Fibroblast of pulmonary artery (primary cell): Measurements from ENCODE around the gene ZSWIM4.

ENCODE experiments used
- DNase-seq: peaks from one replicate; pipeline ENCODE4 v3.0.0-alpha.2; 2010; ENCODE audit warnings: low read depth
- H3K4me3 ChIP-seq: replicated peaks from 2 replicates; pipeline ENCODE4 v1.5.1; 2011; ENCODE audit warnings: low read depth, mild to moderate bottlenecking, control low read depth, low read length, moderate library complexity
- CTCF ChIP-seq: IDR thresholded peaks from 2 replicates; pipeline ENCODE4 v1.5.1; 2011; ENCODE audit warnings: mild to moderate bottlenecking, control low read depth, low read length, inconsistent platforms; ENCODE audit errors: missing control alignments

The ZSWIM4 gene

GRCh38 chr19:13856497-13856896 lies 61.3 kb downstream of the ZSWIM4 start:
- TF ChIP-seq CTCF: no peak
- DNase-seq: no peak
- no peak overlapping the region for H3K4me3 ChIP-seq

GRCh38 chr19:13859361-13859880 lies 64.2 kb downstream of the ZSWIM4 start:
- no peak overlapping the region for H3K4me3 ChIP-seq
- DNase-seq: peak; percentile 50
- TF ChIP-seq CTCF: no peak

GRCh38 chr19:13860679-13861391 lies 65.6 kb downstream of the ZSWIM4 start:
- DNase-seq: no peak
- no peak for TF ChIP-seq CTCF
- H3K4me3 ChIP-seq: no peak overlapping the region

- TF ChIP-seq CTCF: no peak
- DNase-seq: no peak
- no peak overlapping the region for H3K4me3 ChIP-seq
Measured at GRCh38 chr19:13861392-13861713, 66.1 kb downstream of the ZSWIM4 start.

GRCh38 chr19:13861714-13862531 lies 66.7 kb downstream of the ZSWIM4 start:
- peak; percentile 79 for TF ChIP-seq CTCF
- DNase-seq: peak; percentile 91
- H3K4me3 ChIP-seq: peak overlapping the region; percentile 41

- TF ChIP-seq CTCF: no peak
- no peak for DNase-seq
- H3K4me3 ChIP-seq: no peak overlapping the region
Measured at GRCh38 chr19:13864046-13864666, 68.9 kb downstream of the ZSWIM4 start.
